ENCODE data around the gene MTA3. TPM values are rescaled to one million over a fixed set of nuclear protein-coding genes. Genes with fewer than 3 reads are reported as not detected.
"Not testable (repeated sequence)": the region's sequence is repeated elsewhere in the genome, so short reads cannot be mapped to it uniquely, and the experiment has no call there.

Gene MTA3
- total RNA-seq, 6 donors from 2014 or later = 18.2 to 59.7 (median 27.0) TPM

DNA sequence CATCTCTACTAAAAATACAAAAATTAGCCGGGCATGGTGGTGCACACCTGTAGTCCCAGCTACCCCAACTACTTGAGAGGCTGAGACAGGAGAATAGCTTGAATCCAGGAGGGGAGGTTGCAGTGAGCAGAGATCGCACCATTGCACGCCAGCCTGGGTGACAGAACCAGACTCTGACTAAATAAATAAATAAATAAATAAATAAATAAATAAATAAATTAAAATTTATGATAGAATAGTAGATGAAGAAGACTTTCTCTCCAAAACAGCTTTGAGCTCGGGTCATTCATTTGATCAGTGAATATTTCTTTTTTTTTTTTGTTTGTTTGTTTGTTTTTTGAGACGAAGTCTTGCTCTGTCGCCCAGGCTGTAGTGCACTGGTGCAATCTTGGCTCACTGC, 17.6 kb upstream of the MTA3 start:
- TF ChIP-seq, protein P1, sequence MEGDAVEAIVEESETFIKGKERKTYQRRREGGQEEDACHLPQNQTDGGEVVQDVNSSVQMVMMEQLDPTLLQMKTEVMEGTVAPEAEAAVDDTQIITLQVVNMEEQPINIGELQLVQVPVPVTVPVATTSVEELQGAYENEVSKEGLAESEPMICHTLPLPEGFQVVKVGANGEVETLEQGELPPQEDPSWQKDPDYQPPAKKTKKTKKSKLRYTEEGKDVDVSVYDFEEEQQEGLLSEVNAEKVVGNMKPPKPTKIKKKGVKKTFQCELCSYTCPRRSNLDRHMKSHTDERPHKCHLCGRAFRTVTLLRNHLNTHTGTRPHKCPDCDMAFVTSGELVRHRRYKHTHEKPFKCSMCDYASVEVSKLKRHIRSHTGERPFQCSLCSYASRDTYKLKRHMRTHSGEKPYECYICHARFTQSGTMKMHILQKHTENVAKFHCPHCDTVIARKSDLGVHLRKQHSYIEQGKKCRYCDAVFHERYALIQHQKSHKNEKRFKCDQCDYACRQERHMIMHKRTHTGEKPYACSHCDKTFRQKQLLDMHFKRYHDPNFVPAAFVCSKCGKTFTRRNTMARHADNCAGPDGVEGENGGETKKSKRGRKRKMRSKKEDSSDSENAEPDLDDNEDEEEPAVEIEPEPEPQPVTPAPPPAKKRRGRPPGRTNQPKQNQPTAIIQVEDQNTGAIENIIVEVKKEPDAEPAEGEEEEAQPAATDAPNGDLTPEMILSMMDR (IDR thresholded peaks at IDR 0.05) = no peak
- TF ChIP-seq EP300 (IDR thresholded peaks at IDR 0.05) (no peak), POLR2AphosphoS5 (IDR thresholded peaks at IDR 0.05) (no peak), POLR2A (IDR thresholded peaks at IDR 0.05) (no peak)
- Histone ChIP-seq H3K27me3 (no peaks in the 10 kb centered on the region), H3K36me3 (no peaks in the 10 kb centered on the region), H3K27ac (no peak overlapping the region), H3K4me1 (no peaks in the 10 kb centered on the region), H3K9me3 (no peaks in the 10 kb centered on the region), H3K4me3 (no peak overlapping the region)
- WGBS, 2 donors = 96% methylated on average over 6 of the region's 6 CpGs
- DNase-seq (no peak), ATAC-seq (ENCODE audit: low FRiP score in 2 of 2) (no peak)

DNA sequence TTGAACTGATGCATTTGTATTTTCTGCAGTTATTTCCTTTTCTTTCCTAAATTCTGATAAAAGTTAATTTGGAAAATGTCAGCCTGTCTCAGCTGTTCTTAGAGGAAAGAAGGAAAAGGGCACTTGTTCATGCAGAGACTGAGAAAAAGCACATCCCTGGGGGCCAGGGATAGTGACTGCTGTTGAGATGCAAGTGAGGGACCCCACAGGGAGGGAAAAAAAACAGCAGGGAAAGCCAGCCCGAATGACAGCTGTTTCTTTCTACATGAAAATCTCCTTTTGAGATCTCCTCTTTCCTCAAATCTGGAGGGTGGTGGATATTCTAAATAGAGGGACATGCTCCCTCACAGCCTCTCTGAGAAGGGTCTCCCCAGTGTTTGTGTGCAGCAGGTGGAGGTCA, 14.0 kb upstream of the MTA3 start:
- Histone ChIP-seq H3K27me3 (no peaks in the 10 kb centered on the region), H3K36me3 (no peaks in the 10 kb centered on the region), H3K4me1 (no peaks in the 10 kb centered on the region), H3K27ac (no peak overlapping the region), H3K9me3 (no peaks in the 10 kb centered on the region), H3K4me3 (no peak overlapping the region)
- ATAC-seq (ENCODE audit: low FRiP score in 2 of 2) (no peak), DNase-seq (no peak)
- WGBS, 2 donors = 55 to 59% methylated on average over 1 of the region's 1 CpG
- TF ChIP-seq POLR2A (IDR thresholded peaks at IDR 0.05) = no peak
- no peak for TF ChIP-seq EP300 (IDR thresholded peaks at IDR 0.05)
- TF ChIP-seq, protein P1 (IDR thresholded peaks at IDR 0.05) = no peak

DNA sequence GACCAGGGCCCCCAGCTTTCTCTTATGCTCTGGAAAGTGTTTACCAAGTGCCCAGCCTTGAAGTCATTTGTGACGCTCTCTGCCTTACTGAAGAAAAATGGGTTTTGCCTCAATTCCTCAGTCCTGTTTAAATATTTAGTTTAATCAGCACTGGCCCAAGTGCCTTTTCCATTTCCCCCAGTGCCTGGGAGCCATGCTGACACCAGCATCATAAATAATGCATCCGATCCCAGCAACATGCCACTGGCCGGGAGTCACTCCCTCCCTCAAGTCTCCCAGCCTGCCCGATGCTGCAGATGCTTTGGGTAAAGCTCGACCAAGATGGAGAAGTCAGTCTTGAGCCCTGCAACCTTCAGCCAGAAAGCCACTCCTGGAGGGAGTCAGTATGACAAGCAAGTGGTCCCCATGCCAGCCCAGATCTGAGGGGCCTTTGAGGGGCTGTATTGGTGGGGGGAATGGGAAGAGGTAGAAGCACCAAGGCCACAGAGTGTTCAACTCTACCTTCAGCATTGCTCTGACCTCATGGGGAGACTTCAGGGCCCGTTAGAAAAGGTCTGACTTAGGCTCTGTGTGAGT, 12.0 kb upstream of the MTA3 start:
- Histone ChIP-seq H3K4me1 (no peaks in the 10 kb centered on the region), H3K36me3 (no peaks in the 10 kb centered on the region), H3K27me3 (no peaks in the 10 kb centered on the region), H3K27ac (no peak overlapping the region), H3K9me3 (no peaks in the 10 kb centered on the region), H3K4me3 (no peak overlapping the region)
- WGBS, 2 donors = 66 to 73% methylated on average over 3 to 6 of the region's 6 CpGs
- TF ChIP-seq EP300 (IDR thresholded peaks at IDR 0.05) = no peak
- TF ChIP-seq POLR2AphosphoS5 (IDR thresholded peaks at IDR 0.05) = no peak
- no peak for TF ChIP-seq POLR2A (IDR thresholded peaks at IDR 0.05)
- TF ChIP-seq, protein P1 (IDR thresholded peaks at IDR 0.05) = no peak
- DNase-seq (no peak), ATAC-seq (ENCODE audit: low FRiP score in 2 of 2) (no peak)

DNA sequence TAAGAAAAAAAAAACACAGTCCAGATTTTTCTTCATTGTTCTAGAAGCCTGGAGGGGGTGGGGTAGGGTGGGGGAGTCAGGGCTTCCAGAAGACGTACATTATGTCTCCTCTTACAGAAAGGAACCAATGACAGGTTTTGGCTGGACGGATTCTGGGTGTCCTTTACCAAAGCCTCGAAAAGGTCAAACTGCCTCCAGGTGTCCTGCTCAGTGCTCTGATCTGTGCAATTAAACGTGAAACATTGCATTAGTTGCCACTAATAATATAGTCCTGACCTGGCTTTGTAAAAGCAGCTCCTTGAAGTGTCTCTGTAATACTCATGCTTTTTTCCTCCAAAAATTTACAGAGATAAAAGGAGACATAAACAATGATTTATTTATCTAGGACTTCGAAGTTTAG, 11.1 kb upstream of the MTA3 start:
- Histone ChIP-seq H3K9me3 (no peaks in the 10 kb centered on the region), H3K4me3 (no peak overlapping the region), H3K36me3 (no peaks in the 10 kb centered on the region), H3K27me3 (no peaks in the 10 kb centered on the region), H3K27ac (no peak overlapping the region), H3K4me1 (no peaks in the 10 kb centered on the region)
- no peak for TF ChIP-seq POLR2A (IDR thresholded peaks at IDR 0.05)
- TF ChIP-seq, protein P1 (IDR thresholded peaks at IDR 0.05) = no peak
- TF ChIP-seq EP300 (IDR thresholded peaks at IDR 0.05) = no peak
- no peak for TF ChIP-seq POLR2AphosphoS5 (IDR thresholded peaks at IDR 0.05)
- DNase-seq (no peak), ATAC-seq (ENCODE audit: low FRiP score in 2 of 2) (no peak)
- WGBS, 2 donors = 49 to 58% methylated on average over 5 of the region's 5 CpGs

GRCh38 chr2:42558827-42559226, 9.6 kb upstream of the MTA3 start:
- WGBS, 2 donors = 90 to 100% methylated on average over 3 of the region's 3 CpGs

DNA sequence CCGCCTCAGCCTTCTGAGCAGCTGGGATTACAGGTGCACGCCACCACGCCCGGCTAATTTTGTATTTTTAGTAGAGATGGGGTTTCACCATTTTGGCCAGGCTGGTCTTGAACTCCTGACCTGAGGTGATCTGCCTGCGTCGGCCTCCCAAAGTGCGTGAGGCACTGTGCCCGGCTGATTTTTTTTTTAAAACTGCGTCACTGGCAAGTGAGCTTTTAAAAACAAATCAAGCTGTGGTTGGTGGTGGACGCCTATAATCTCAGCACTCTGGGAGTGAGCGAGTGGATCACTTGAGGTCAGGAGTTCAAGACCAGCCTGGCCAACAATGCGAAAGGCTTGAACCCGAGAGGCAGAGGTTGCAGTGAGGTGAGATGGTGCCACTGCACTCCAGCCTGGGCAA, 8.3 kb upstream of the MTA3 start:
- not testable (repeated sequence) for H3K36me3 ChIP-seq; H3K27me3 ChIP-seq; DNase-seq; ATAC-seq (ENCODE audit: low FRiP score in 2 of 2); H3K9me3 ChIP-seq; H3K4me1 ChIP-seq; H3K4me3 ChIP-seq; H3K27ac ChIP-seq
- WGBS, 2 donors = 83 to 88% methylated on average over 13 of the region's 13 CpGs

More at GRCh38 chr2:42558827-42559226, 9.6 kb upstream of the MTA3 start:
- no peaks in the 10 kb centered on the region for H3K9me3 ChIP-seq
- H3K4me1 ChIP-seq = no peaks in the 10 kb centered on the region
- ATAC-seq (ENCODE audit: low FRiP score in 2 of 2) (no peak), DNase-seq (no peak)
- TF ChIP-seq EP300 (IDR thresholded peaks at IDR 0.05) (no peak), POLR2A (IDR thresholded peaks at IDR 0.05) (no peak), POLR2AphosphoS5 (IDR thresholded peaks at IDR 0.05) (no peak)
- TF ChIP-seq, protein P1 (IDR thresholded peaks at IDR 0.05) = no peak
- H3K27ac ChIP-seq = no peak overlapping the region
- no peaks in the 10 kb centered on the region for H3K36me3 ChIP-seq
- H3K4me3 ChIP-seq = no peak overlapping the region
- no peaks in the 10 kb centered on the region for H3K27me3 ChIP-seq

All from upper lobe of left lung (tissue), 6 donors.